ENCODE data around the gene LRRC14B. TPM values are rescaled to one million over a fixed set of nuclear protein-coding genes. Genes with fewer than 3 reads are reported as not detected.

LRRC14B gene
- total RNA-seq = not detected in 2 replicates

GRCh38 chr5:191036-191948 is at the start of gene LRRC14B:
Gene LRRC14B (plus strand): TSS chr5:191495. CDS start chr5:191539, 44 bp downstream.
- intact Hi-C loops (cut with micrococcal nuclease) = no loop called here
- peaks cover 5% of the 10 kb centered on the region for H3K4me1 Mint-ChIP-seq (ENCODE audit: low read depth)
- H3K36me3 Mint-ChIP-seq (ENCODE audit: low read depth) = no peaks in the 10 kb centered on the region
- no peak within 1 kb of the TSS for H3K4me3 Mint-ChIP-seq
- peaks cover 2% of the 10 kb centered on the region for H3K27me3 Mint-ChIP-seq (ENCODE audit: insufficient read depth)
- no peaks in the 10 kb centered on the region for H3K9me3 Mint-ChIP-seq
- DNase-seq (ENCODE audit: low spot score) = no peak
- no peak within 1 kb of the TSS for H3K27ac Mint-ChIP-seq

DNA sequence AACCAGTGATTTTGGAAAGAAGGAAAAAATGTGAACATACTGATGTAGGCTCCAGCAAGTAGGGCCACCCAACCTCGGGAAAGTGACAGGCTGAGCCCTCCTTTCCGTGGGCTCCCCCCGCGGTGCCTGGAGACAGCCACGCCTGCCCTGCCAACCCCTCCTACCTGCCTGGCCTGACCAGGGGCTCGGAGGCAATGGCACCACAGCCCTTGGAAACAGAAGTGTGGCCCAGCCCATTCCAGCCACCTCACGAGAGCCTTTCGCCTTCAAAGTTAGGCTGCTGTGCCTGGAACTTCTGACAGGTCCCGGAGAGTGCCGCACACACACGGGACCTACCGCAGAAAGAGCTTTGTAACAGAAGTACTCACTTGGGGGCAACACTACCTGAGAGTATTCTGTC is 49.5 kb upstream of the LRRC14B start:
- intact Hi-C loops (cut with micrococcal nuclease) = no loop called here
- no peak overlapping the region for H3K4me3 Mint-ChIP-seq
- H3K27ac Mint-ChIP-seq = no peak overlapping the region
- H3K27me3 Mint-ChIP-seq (ENCODE audit: insufficient read depth) = no peaks in the 10 kb centered on the region
- no peak for DNase-seq (ENCODE audit: low spot score)
- H3K4me1 Mint-ChIP-seq (ENCODE audit: low read depth) = no peaks in the 10 kb centered on the region
- no peaks in the 10 kb centered on the region for H3K9me3 Mint-ChIP-seq
- H3K36me3 Mint-ChIP-seq (ENCODE audit: low read depth) = no peaks in the 10 kb centered on the region

- Mint-ChIP-seq H3K9me3 (peaks cover 6% of the 10 kb centered on the region), H3K4me1 (ENCODE audit: low read depth) (no peaks in the 10 kb centered on the region), H3K4me3 (no peak overlapping the region), H3K36me3 (ENCODE audit: low read depth) (no peaks in the 10 kb centered on the region), H3K27ac (no peak overlapping the region), H3K27me3 (ENCODE audit: insufficient read depth) (no peaks in the 10 kb centered on the region)
- intact Hi-C loops (cut with micrococcal nuclease) = no loop called here
- no peak for DNase-seq (ENCODE audit: low spot score)
These were observed 49.0 kb upstream of the LRRC14B start for GRCh38 chr5:142246-142810.

GRCh38 chr5:143041-143440 is 48.3 kb upstream of the LRRC14B start:
- Mint-ChIP-seq H3K36me3 (ENCODE audit: low read depth) (no peaks in the 10 kb centered on the region), H3K4me3 (no peak overlapping the region), H3K4me1 (ENCODE audit: low read depth) (no peaks in the 10 kb centered on the region), H3K27me3 (ENCODE audit: insufficient read depth) (no peaks in the 10 kb centered on the region), H3K9me3 (peaks cover 13% of the 10 kb centered on the region), H3K27ac (no peak overlapping the region)
- intact Hi-C loops (cut with micrococcal nuclease) = no loop called here
- DNase-seq (ENCODE audit: low spot score) = no peak

DNA sequence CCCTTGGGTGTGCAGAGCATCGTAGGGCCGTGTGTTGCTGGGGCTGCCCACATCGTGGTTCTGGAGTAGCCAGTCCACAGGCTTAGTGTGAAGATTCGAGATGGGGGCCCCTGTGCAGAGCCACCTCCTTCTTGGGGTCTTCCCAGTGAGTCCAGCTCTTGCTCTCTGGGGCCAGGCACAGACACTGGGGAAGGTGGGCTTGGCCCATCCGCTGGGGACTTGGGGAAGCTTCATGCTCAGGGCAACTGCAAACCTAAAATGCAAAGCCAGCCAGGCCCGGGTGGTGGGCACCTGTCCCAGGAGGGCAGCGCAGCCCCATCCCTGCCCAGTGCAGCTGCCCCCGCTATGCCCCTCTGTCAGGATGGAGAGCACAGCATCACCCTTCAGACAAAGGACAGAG is 46.4 kb upstream of the LRRC14B start:
- no peak overlapping the region for H3K4me3 Mint-ChIP-seq
- no peak overlapping the region for H3K27ac Mint-ChIP-seq
- no peak for DNase-seq (ENCODE audit: low spot score)
- no peaks in the 10 kb centered on the region for H3K36me3 Mint-ChIP-seq (ENCODE audit: low read depth)
- H3K4me1 Mint-ChIP-seq (ENCODE audit: low read depth) = no peaks in the 10 kb centered on the region
- intact Hi-C loops (cut with micrococcal nuclease) = no loop called here
- H3K9me3 Mint-ChIP-seq = peaks cover 19% of the 10 kb centered on the region
- H3K27me3 Mint-ChIP-seq (ENCODE audit: insufficient read depth) = no peaks in the 10 kb centered on the region

GRCh38 chr5:145585-146323 is 45.5 kb upstream of the LRRC14B start:
- Mint-ChIP-seq H3K36me3 (ENCODE audit: low read depth) (no peaks in the 10 kb centered on the region), H3K9me3 (peaks cover 19% of the 10 kb centered on the region), H3K27ac (no peak overlapping the region), H3K4me3 (no peak overlapping the region), H3K27me3 (ENCODE audit: insufficient read depth) (no peaks in the 10 kb centered on the region), H3K4me1 (ENCODE audit: low read depth) (no peaks in the 10 kb centered on the region)
- intact Hi-C loops (cut with micrococcal nuclease) = no loop called here
- DNase-seq (ENCODE audit: low spot score) = no peak

- Mint-ChIP-seq H3K27me3 (ENCODE audit: insufficient read depth) (no peaks in the 10 kb centered on the region), H3K36me3 (ENCODE audit: low read depth) (no peaks in the 10 kb centered on the region), H3K9me3 (peaks cover 19% of the 10 kb centered on the region)
These were observed 43.5 kb upstream of the LRRC14B start for GRCh38 chr5:147751-148150.

GRCh38 chr5:149745-150485 is 41.4 kb upstream of the LRRC14B start:
- intact Hi-C loops (cut with micrococcal nuclease) = no loop called here
- Mint-ChIP-seq H3K4me3 (no peak overlapping the region), H3K9me3 (peaks cover 19% of the 10 kb centered on the region)

More at GRCh38 chr5:147751-148150, 43.5 kb upstream of the LRRC14B start:
- no peak for DNase-seq (ENCODE audit: low spot score)
- Mint-ChIP-seq H3K4me1 (ENCODE audit: low read depth) (no peaks in the 10 kb centered on the region), H3K4me3 (no peak overlapping the region), H3K27ac (no peak overlapping the region)
- intact Hi-C loops (cut with micrococcal nuclease) = no loop called here

GRCh38 chr5:150746-151145 is 40.5 kb upstream of the LRRC14B start:
- Mint-ChIP-seq H3K4me1 (ENCODE audit: low read depth) (no peaks in the 10 kb centered on the region), H3K27ac (no peak overlapping the region), H3K27me3 (ENCODE audit: insufficient read depth) (peaks cover 5% of the 10 kb centered on the region), H3K9me3 (peaks cover 19% of the 10 kb centered on the region), H3K4me3 (no peak overlapping the region), H3K36me3 (ENCODE audit: low read depth) (no peaks in the 10 kb centered on the region)
- no peak for DNase-seq (ENCODE audit: low spot score)
- intact Hi-C loops (cut with micrococcal nuclease) = no loop called here

More at GRCh38 chr5:149745-150485, 41.4 kb upstream of the LRRC14B start:
- Mint-ChIP-seq H3K4me1 (ENCODE audit: low read depth) (no peaks in the 10 kb centered on the region), H3K27me3 (ENCODE audit: insufficient read depth) (peaks cover 5% of the 10 kb centered on the region), H3K27ac (no peak overlapping the region), H3K36me3 (ENCODE audit: low read depth) (no peaks in the 10 kb centered on the region)
- DNase-seq (ENCODE audit: low spot score) = no peak

GRCh38 chr5:152077-152476 is 39.2 kb upstream of the LRRC14B start:
- H3K9me3 Mint-ChIP-seq = peaks cover 16% of the 10 kb centered on the region
- no peaks in the 10 kb centered on the region for H3K36me3 Mint-ChIP-seq (ENCODE audit: low read depth)
- no peaks in the 10 kb centered on the region for H3K4me1 Mint-ChIP-seq (ENCODE audit: low read depth)
- intact Hi-C loops (cut with micrococcal nuclease) = no loop called here
- DNase-seq (ENCODE audit: low spot score) = no peak
- no peak overlapping the region for H3K27ac Mint-ChIP-seq
- no peak overlapping the region for H3K4me3 Mint-ChIP-seq
- peaks cover 5% of the 10 kb centered on the region for H3K27me3 Mint-ChIP-seq (ENCODE audit: insufficient read depth)

DNA sequence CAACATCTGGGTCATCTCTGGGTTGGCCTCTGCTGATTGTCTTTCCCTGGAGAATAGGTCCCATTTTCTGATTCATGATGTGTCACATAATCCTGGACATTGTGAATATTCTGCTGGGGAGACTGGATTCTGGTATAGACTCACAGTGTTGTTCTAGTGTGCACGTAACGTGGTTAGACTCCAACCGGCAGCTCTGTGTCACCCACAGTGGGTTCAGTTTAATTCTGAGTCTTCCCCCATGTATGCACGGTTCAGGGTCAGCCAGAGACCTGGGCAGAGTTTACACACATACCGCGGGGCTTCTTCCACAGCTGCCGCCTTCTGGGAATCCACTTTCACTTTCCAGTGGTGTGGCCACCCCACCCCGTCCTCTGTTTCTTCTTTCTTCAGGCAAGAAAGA is 38.0 kb upstream of the LRRC14B start:
- Mint-ChIP-seq H3K27me3 (ENCODE audit: insufficient read depth) (peaks cover 5% of the 10 kb centered on the region), H3K27ac (no peak overlapping the region), H3K4me3 (no peak overlapping the region), H3K4me1 (ENCODE audit: low read depth) (no peaks in the 10 kb centered on the region), H3K9me3 (peaks cover 4% of the 10 kb centered on the region), H3K36me3 (ENCODE audit: low read depth) (no peaks in the 10 kb centered on the region)
- DNase-seq (ENCODE audit: low spot score) = no peak
- intact Hi-C loops (cut with micrococcal nuclease) = no loop called here

DNA sequence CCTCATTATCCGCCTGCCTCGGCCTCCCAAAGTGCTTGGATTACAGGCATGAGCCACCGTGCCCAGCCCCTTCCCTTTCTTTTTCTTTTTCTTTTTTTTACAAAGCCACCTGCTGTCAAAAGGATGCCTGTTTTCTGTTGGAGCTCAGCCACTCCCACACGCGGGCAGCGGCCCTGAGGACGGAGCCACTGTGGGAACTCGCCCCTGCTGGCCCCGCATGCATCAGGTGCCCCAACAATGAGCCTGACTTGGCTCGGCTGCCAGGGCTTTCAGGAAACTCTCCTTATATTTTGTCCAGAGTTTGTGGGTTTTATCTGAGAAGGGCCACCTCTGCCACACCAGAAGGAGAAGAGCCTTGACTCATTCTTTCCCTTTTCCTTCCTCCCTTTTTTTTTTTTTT is 37.1 kb upstream of the LRRC14B start:
- Mint-ChIP-seq H3K4me3 (no peak overlapping the region), H3K27me3 (ENCODE audit: insufficient read depth) (peaks cover 5% of the 10 kb centered on the region), H3K27ac (no peak overlapping the region), H3K9me3 (no peaks in the 10 kb centered on the region), H3K4me1 (ENCODE audit: low read depth) (no peaks in the 10 kb centered on the region), H3K36me3 (ENCODE audit: low read depth) (no peaks in the 10 kb centered on the region)
- DNase-seq (ENCODE audit: low spot score) = no peak
- intact Hi-C loops (cut with micrococcal nuclease) = no loop called here

Measured in activated T-helper 1 cell treated with anti-CD3 and anti-CD28 coated beads, Interleukin-12 subunit alpha, Interleukin-12 subunit beta, Interleukin-2, Interleukin-4 antibody, amounts not matched to agents 30 ng/mL and 10 ng/mL and 1 ng/mL, durations not matched to agents 14 hours and 24 hours and 36 hours (primary cell).